A673 (cell line): Measurements from ENCODE around the gene UQCRH.
"Not testable (repeated sequence)": the region's sequence is repeated elsewhere in the genome, so short reads cannot be mapped to it uniquely, and the experiment has no call there.

Experiments
- EZH2 ChIP-seq: fragments of 200-600 bp; sonication (generic); IDR thresholded peaks from 2 replicates; pipeline ENCODE4 v1.6.1; 2017; ENCODE audit warnings: borderline replicate concordance, low read depth, mild to moderate bottlenecking, mixed read lengths, antibody characterized with exemption, low read length; ENCODE audit not compliant: poor library complexity, severe bottlenecking
- TF ChIP-seq, protein P1 (sequence below): fragments of 300-800, 200-600 bp; sonication (generic); conservative IDR thresholded peaks from 2 replicates; pipeline ENCODE4 v1.5.1; 2017; ENCODE audit warnings: low read depth, mild to moderate bottlenecking, antibody characterized with exemption, low read length, moderate library complexity, mixed read lengths

GRCh38 chr1:46330381-46330780 lies 26.9 kb downstream of the UQCRH start:
- TF ChIP-seq, protein P1, sequence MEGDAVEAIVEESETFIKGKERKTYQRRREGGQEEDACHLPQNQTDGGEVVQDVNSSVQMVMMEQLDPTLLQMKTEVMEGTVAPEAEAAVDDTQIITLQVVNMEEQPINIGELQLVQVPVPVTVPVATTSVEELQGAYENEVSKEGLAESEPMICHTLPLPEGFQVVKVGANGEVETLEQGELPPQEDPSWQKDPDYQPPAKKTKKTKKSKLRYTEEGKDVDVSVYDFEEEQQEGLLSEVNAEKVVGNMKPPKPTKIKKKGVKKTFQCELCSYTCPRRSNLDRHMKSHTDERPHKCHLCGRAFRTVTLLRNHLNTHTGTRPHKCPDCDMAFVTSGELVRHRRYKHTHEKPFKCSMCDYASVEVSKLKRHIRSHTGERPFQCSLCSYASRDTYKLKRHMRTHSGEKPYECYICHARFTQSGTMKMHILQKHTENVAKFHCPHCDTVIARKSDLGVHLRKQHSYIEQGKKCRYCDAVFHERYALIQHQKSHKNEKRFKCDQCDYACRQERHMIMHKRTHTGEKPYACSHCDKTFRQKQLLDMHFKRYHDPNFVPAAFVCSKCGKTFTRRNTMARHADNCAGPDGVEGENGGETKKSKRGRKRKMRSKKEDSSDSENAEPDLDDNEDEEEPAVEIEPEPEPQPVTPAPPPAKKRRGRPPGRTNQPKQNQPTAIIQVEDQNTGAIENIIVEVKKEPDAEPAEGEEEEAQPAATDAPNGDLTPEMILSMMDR = not testable (repeated sequence)
- TF ChIP-seq EZH2 = not testable (repeated sequence)
